ENCODE results near the gene SLC5A1.

GRCh38 chr22:32158712-32159533 is 115.9 kb downstream of the SLC5A1 start, which contains the start of gene C22orf42:
- TF ChIP-seq CTCF (IDR thresholded peaks at IDR 0.05; ENCODE audit: insufficient read depth, low read length, poor library complexity, severe bottlenecking), result no peak
- no peak for TF ChIP-seq EZH2phosphoT487 (conservative IDR thresholded peaks at IDR 0.05; ENCODE audit: low read length)

All from SU-DHL-6 (cell line).